NCI-H146 treated with DMSO at 0.1 percent for 48 hours (cell line): Measurements from ENCODE around the gene SH2D1A.
"Not testable (repeated sequence)": the region's sequence is repeated elsewhere in the genome, so short reads cannot be mapped to it uniquely, and the experiment has no call there.

ENCODE experiments used
- DNase-seq: peaks from one replicate; lab custom pipeline; 2025; ENCODE audit not compliant: unreplicated experiment; lab: John Stamatoyannopoulos, UW

Gene SH2D1A

GRCh38 chrX:124348885-124349453 lies 2.6 kb downstream of the SH2D1A start:
- DNase-seq, result no peak

- peak; percentile 23 for DNase-seq
These were observed 8.3 kb downstream of the SH2D1A start for GRCh38 chrX:124354648-124355047.

- DNase-seq, result no peak
These were observed 12.5 kb downstream of the SH2D1A start for GRCh38 chrX:124358800-124359383.

- DNase-seq, result no peak
These were observed 15.7 kb downstream of the SH2D1A start for GRCh38 chrX:124362072-124362471.

- no peak for DNase-seq
These were observed 16.4 kb downstream of the SH2D1A start for GRCh38 chrX:124362761-124363160.

- no peak for DNase-seq
These were observed 23.4 kb downstream of the SH2D1A start for GRCh38 chrX:124369722-124370121.

GRCh38 chrX:124373348-124373747 lies 27.0 kb downstream of the SH2D1A start:
- DNase-seq, result no peak

- DNase-seq, result no peak
These were observed 32.3 kb downstream of the SH2D1A start for GRCh38 chrX:124378643-124379042.

GRCh38 chrX:124383354-124383753 lies 37.0 kb downstream of the SH2D1A start:
- DNase-seq, result no peak

GRCh38 chrX:124386401-124386800 lies 40.0 kb downstream of the SH2D1A start:
- DNase-seq, result no peak

- peak; percentile 72 for DNase-seq
These were observed 42.2 kb downstream of the SH2D1A start for GRCh38 chrX:124388562-124388961.

- no peak for DNase-seq
These were observed 46.4 kb downstream of the SH2D1A start for GRCh38 chrX:124392794-124393193.

- no peak for DNase-seq
These were observed 46.9 kb downstream of the SH2D1A start for GRCh38 chrX:124393238-124393637.

- DNase-seq, result no peak
These were observed 47.3 kb downstream of the SH2D1A start for GRCh38 chrX:124393659-124394058.

GRCh38 chrX:124395145-124395880 lies 49.0 kb downstream of the SH2D1A start:
- DNase-seq, result no peak

- no peak for DNase-seq
These were observed 55.3 kb downstream of the SH2D1A start for GRCh38 chrX:124401696-124402095.

GRCh38 chrX:124405868-124406267 lies 59.5 kb downstream of the SH2D1A start:
- DNase-seq, result no peak

- peak; percentile 76 for DNase-seq
These were observed 60.1 kb downstream of the SH2D1A start for GRCh38 chrX:124406294-124407014.

GRCh38 chrX:124407226-124407625 lies 60.9 kb downstream of the SH2D1A start:
- DNase-seq, result no peak

GRCh38 chrX:124408380-124408779 lies 62.0 kb downstream of the SH2D1A start:
- DNase-seq, result not testable (repeated sequence)

GRCh38 chrX:124413244-124413643 lies 66.9 kb downstream of the SH2D1A start:
- no peak for DNase-seq

GRCh38 chrX:124414281-124414680 lies 67.9 kb downstream of the SH2D1A start:
- peak; percentile 76 for DNase-seq
